Caco-2 (cell line): ENCODE results near the gene GLI3. TPM values are rescaled to one million over a fixed set of nuclear protein-coding genes. Genes with fewer than 3 reads are reported as not detected.

Source experiments
- BruUV-seq: library from RNA; stranded (reverse); fragments of 400-500 nt; replicated peaks from 2 replicates; lab custom pipeline; 2021; lab: Mats Ljungman, UMichigan
- CTCF ChIA-PET: fragments of 300-600 bp; sonication (Branson Sonifier 250); formaldehyde crosslinking; loops from one replicate; lab custom pipeline; 2022; ENCODE audit warnings: antibody characterized with exemption; lab: Charles Lee
- POLR2A ChIA-PET: fragments of 300-600 bp; sonication (Branson Sonifier 250); formaldehyde crosslinking; loops from one replicate; lab custom pipeline; 2022; ENCODE audit warnings: antibody characterized with exemption; lab: Charles Lee
- DNase-seq, 2 experiments: peaks; one replicate each; pipeline versions ENCODE4 v3.0.0 to v3.0.0-alpha.2; 2020 to 2022
- H3K27me3 ChIP-seq: replicated peaks from 2 replicates; pipeline ENCODE4 v1.6.0; 2011; ENCODE audit warnings: low read length; ENCODE audit not compliant: control insufficient read depth, insufficient read depth
- H3K36me3 ChIP-seq: 2 replicates; pipeline ENCODE4 v1.5.1; 2011; ENCODE audit warnings: low read length; ENCODE audit not compliant: control insufficient read depth, insufficient read depth
- H3K4me1 ChIP-seq: fragments of 250-450 bp; sonication (Bioruptor Pico); 2 replicates; pipeline ENCODE4 v1.5.1; 2020; ENCODE audit warnings: mild to moderate bottlenecking
- H3K4me3 ChIP-seq: 2 replicates; pipeline ENCODE4 v1.5.1; 2011; ENCODE audit warnings: low read depth, mild to moderate bottlenecking, control low read depth, low read length
- H3K9me3 ChIP-seq: fragments of 250-450 bp; sonication (Bioruptor Pico); 2 replicates; pipeline ENCODE4 v1.5.1; 2020; ENCODE audit warnings: mild to moderate bottlenecking, moderate library complexity
- H3K27ac Mint-ChIP-seq: one replicate; pipeline ENCODE4 v1.8.0; 2022; ENCODE audit warnings: mixed read lengths; ENCODE audit not compliant: unreplicated experiment
- H3K27me3 Mint-ChIP-seq: one replicate; pipeline ENCODE4 v1.8.0; 2022; ENCODE audit warnings: mixed read lengths; ENCODE audit not compliant: insufficient read depth, unreplicated experiment
- H3K36me3 Mint-ChIP-seq: one replicate; pipeline ENCODE4 v1.8.0; 2022; ENCODE audit warnings: mild to moderate bottlenecking, mixed read lengths; ENCODE audit not compliant: insufficient read depth, unreplicated experiment
- H3K4me1 Mint-ChIP-seq: one replicate; pipeline ENCODE4 v1.8.0; 2022; ENCODE audit warnings: low read depth, mixed read lengths; ENCODE audit not compliant: unreplicated experiment
- H3K4me3 Mint-ChIP-seq: one replicate; pipeline ENCODE4 v1.8.0; 2022; ENCODE audit warnings: mild to moderate bottlenecking, moderate library complexity, mixed read lengths; ENCODE audit not compliant: unreplicated experiment
- H3K9me3 Mint-ChIP-seq: one replicate; pipeline ENCODE4 v1.8.0; 2022; ENCODE audit warnings: mixed read lengths; ENCODE audit not compliant: unreplicated experiment
- intact Hi-C: fragments of 100-400 bp; cut with micrococcal nuclease; formaldehyde crosslinking; loops from one replicate; pipeline ENCODE4 v1.10.0; 2022; ENCODE audit not compliant: unreplicated experiment
- total RNA-seq: library from RNA; stranded (reverse); gene quantifications from 2 replicates; pipeline ENCODE4 v1.2.3, GENCODE V29; 2022
- TF ChIP-seq, protein P1 (sequence below), 2 experiments: fragments of 200-600 bp in 1 of 2; IDR thresholded peaks; 1 replicate in 1 of 2; 2 replicates in 1 of 2; pipeline versions ENCODE4 v1.5.1 to v1.8.0; 2011 to 2022; ENCODE audit warnings: antibody characterized with exemption in 1 of 2, control low read depth in 1 of 2, inconsistent platforms in 1 of 2, low read depth in 1 of 2, low read length in 1 of 2, mild to moderate bottlenecking in 1 of 2, moderate library complexity in 1 of 2; ENCODE audit not compliant: insufficient read depth in 1 of 2, severe bottlenecking in 1 of 2, unreplicated experiment in 1 of 2

Gene GLI3
- total RNA-seq, 1 experiment from 2014 or later, result 1.00 TPM

DNA sequence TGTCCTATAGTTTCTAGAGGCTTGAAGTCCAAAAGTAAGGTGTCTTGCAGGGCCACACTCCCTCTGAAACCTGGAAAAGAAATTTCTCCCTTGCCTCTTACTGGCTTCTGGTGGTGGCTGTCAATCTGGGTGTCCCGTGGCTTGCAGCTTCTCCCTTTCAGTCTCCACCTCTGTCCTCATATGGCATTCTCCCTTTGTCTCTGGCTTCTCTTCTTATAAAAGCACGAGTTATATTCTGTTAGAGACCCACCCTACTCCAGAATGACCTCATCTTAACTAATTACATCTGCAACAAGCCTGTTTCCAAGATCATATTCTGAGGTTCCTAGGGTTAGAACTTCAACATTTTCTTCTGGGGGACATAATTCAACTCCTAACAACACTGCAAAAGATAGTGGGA, 3.4 kb upstream of the GLI3 start:
- CTCF ChIA-PET, result no interaction called here
- POLR2A ChIA-PET, result no interaction called here
- Mint-ChIP-seq H3K27me3 (peaks cover 37% of the 10 kb centered on the region), H3K4me1 (peaks cover 13% of the 10 kb centered on the region), H3K36me3 (peaks cover 4% of the 10 kb centered on the region), H3K4me3 (no peak overlapping the region), H3K9me3 (no peaks in the 10 kb centered on the region), H3K27ac (no peak overlapping the region)
- Histone ChIP-seq H3K27me3 (no peaks in the 10 kb centered on the region; the same call in none of the 2 replicates), H3K4me1 (peaks cover 4% of the 10 kb centered on the region; the same call in 1 of the 2 replicates), H3K4me3 (no peak overlapping the region), H3K9me3 (no peaks in the 10 kb centered on the region), H3K36me3 (no peaks in the 10 kb centered on the region)
- no peak for DNase-seq
- intact Hi-C loops, result no loop called here
- TF ChIP-seq, protein P1, sequence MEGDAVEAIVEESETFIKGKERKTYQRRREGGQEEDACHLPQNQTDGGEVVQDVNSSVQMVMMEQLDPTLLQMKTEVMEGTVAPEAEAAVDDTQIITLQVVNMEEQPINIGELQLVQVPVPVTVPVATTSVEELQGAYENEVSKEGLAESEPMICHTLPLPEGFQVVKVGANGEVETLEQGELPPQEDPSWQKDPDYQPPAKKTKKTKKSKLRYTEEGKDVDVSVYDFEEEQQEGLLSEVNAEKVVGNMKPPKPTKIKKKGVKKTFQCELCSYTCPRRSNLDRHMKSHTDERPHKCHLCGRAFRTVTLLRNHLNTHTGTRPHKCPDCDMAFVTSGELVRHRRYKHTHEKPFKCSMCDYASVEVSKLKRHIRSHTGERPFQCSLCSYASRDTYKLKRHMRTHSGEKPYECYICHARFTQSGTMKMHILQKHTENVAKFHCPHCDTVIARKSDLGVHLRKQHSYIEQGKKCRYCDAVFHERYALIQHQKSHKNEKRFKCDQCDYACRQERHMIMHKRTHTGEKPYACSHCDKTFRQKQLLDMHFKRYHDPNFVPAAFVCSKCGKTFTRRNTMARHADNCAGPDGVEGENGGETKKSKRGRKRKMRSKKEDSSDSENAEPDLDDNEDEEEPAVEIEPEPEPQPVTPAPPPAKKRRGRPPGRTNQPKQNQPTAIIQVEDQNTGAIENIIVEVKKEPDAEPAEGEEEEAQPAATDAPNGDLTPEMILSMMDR (IDR thresholded peaks at IDR 0.05; ENCODE audit: insufficient read depth in 1 of 2, low read depth in 1 of 2, low read length in 1 of 2, severe bottlenecking in 1 of 2, unreplicated experiment in 1 of 2), result no peak
- BruUV-seq, result no TSS peak

DNA sequence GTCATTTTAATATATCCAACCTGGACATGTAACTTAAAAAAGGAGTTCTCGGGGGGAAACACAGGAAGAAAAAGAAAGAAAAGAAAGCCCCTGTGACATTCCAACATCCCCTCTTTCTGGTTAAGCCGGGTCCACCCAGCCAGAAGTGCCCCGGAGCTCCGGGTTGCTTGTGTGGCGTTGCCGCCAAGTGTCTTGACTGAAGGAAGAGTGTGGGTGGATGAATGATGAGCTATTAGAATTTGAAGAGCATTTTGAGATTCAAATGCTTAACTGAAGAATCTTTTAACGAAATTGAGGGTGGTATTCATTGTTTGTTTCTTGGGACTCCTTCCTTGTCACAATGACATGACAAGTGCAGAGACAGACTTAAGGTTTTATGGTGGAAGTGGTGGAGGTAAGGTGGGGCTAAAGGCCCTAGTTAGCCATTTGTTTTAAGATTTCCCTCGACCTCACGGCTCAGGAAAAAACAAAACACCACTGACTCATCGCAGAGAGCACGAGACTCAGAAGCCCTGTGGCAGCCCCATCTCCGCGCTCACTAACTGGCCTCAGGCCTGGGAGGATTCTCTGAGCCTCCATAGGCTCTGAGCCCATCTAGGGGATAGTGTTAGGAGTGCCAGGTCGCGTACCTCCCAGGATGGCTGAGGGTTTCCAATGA, 1.8 kb upstream of the GLI3 start:
- peaks cover 4% of the 10 kb centered on the region; the same call in 1 of the 2 replicates for H3K4me1 ChIP-seq
- Mint-ChIP-seq H3K27me3 (peaks cover 41% of the 10 kb centered on the region), H3K9me3 (no peaks in the 10 kb centered on the region), H3K36me3 (peaks cover 4% of the 10 kb centered on the region), H3K27ac (no peak overlapping the region), H3K4me3 (peak overlapping the region; percentile 90), H3K4me1 (peaks cover 13% of the 10 kb centered on the region)
- intact Hi-C loops, result no loop called here
- no peak for DNase-seq
- H3K4me3 ChIP-seq, result no peak overlapping the region
- H3K9me3 ChIP-seq, result no peaks in the 10 kb centered on the region
- no peaks in the 10 kb centered on the region for H3K36me3 ChIP-seq
- ChIA-PET POLR2A (no interaction called here), CTCF (no interaction called here)
- TF ChIP-seq, protein P1 (IDR thresholded peaks at IDR 0.05; ENCODE audit: insufficient read depth in 1 of 2, low read depth in 1 of 2, low read length in 1 of 2, severe bottlenecking in 1 of 2, unreplicated experiment in 1 of 2), result no peak
- no peaks in the 10 kb centered on the region; the same call in none of the 2 replicates for H3K27me3 ChIP-seq
- no TSS peak for BruUV-seq

DNA sequence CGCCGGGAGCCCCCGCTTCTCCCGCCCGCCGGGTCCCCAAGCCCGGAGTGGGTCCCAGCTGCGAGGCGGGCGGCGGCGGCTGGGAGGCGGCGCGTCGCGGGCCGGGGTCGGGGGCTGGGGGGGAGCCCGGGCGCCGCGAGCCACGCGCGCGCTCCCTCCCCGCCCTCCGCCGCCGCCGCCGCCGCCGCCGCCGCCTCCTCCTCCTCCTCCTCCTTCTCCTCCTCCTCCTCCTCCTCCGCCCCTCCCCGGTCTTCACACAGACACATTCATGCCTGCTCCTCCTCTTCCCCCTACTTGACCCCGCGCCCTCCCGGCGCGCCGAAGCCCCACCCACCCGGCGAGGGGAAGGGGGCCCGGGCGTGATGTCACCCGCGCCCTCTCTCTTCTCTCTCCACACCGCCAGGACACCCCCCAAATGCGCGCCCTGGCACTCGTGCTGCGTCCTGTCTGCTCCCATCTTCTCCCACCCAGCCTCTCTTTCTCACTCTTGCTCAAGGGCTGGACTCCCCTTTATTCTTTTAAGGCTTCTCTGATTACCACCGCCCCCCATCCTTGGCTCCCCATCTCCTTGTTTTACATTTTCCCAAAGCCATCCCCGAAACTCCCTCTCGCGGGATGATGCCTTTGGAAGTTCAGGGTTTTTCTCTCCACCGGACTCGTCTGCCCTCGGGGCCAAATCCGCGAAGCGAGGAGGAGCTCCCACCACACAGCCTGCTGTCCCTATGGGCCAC, 967 bp upstream of the GLI3 start:
- Histone ChIP-seq H3K4me1 (peaks cover 4% of the 10 kb centered on the region; the same call in 1 of the 2 replicates), H3K27me3 (no peaks in the 10 kb centered on the region; the same call in none of the 2 replicates), H3K4me3 (peak overlapping the region; percentile 39), H3K36me3 (no peaks in the 10 kb centered on the region), H3K9me3 (no peaks in the 10 kb centered on the region)
- no peak for DNase-seq
- ChIA-PET CTCF (no interaction called here), POLR2A (no interaction called here)
- peaks cover 13% of the 10 kb centered on the region for H3K4me1 Mint-ChIP-seq
- peak overlapping the region; percentile 90 for H3K4me3 Mint-ChIP-seq
- no peaks in the 10 kb centered on the region for H3K9me3 Mint-ChIP-seq
- intact Hi-C loops, result no loop called here
- peak overlapping the region; percentile 56 for H3K27ac Mint-ChIP-seq
- BruUV-seq, result no TSS peak
- TF ChIP-seq, protein P1 (IDR thresholded peaks at IDR 0.05; ENCODE audit: insufficient read depth in 1 of 2, low read depth in 1 of 2, low read length in 1 of 2, severe bottlenecking in 1 of 2, unreplicated experiment in 1 of 2), result no peak
- H3K27me3 Mint-ChIP-seq, result peaks cover 46% of the 10 kb centered on the region
- peaks cover 4% of the 10 kb centered on the region for H3K36me3 Mint-ChIP-seq
